Globus pallidus (tissue), 1 donor: ENCODE measurements around the gene NELL2.
"Not testable (repeated sequence)": the region's sequence is repeated elsewhere in the genome, so short reads cannot be mapped to it uniquely, and the experiment has no call there.

Experiments
- DNase-seq: peaks from one replicate; pipeline ENCODE4 v3.0.0-alpha.2; 2015; ENCODE audit warnings: low spot score

Gene NELL2

DNA sequence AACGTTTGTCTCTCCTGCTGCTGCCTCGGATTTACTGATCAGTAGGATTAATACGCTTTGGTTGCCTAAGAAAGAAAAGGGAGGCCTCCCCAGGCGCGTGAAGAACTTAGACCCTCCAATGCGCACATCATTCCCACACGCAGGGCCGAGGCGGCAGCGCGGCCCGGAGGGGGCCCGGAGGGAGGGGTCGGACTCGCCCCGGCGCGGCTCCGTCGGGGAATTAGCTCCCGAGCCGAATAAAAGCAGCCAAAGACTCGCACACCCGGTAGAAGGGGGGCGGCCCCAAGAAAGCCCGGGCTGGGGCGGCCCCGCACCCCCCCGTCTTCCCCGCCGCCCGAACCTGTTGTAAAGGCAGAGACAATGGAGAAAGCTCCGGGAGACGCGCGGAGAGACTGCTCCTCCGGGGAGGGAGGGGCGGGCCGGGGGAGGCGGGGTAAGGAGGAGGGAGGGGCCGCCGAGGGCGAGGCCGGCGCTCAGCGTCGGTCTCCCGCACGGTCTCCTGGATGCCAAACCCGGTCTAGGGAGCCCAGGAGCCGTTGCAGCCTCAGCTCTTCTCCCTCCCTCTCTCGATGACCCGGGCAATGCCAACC is at the start of gene NELL2:
NELL2 (minus strand) TSS at position 362 of the 590 bp plus-strand sequence. CDS start 446 bp downstream, outside the sequence.
- DNase-seq, result no peak

DNA sequence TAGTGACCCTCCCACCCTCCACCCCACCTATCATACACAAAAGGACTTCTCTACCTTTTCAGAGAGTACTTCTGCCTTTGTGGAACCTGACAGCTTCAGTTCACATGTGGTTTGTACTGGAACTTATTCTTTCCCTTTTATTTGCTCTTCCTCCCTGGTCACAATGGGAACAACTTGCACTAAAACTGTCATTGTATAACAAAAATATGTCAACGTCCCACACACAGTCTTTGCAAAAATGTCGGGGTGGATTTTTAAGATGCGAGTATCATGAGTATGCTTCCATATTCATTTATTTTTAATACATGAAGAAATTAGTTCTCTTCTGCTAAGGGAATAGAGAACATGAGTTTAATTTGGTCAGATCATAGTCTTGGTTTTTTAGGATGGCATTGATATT is 45.6 kb upstream of the NELL2 start:
- no peak for DNase-seq

DNA sequence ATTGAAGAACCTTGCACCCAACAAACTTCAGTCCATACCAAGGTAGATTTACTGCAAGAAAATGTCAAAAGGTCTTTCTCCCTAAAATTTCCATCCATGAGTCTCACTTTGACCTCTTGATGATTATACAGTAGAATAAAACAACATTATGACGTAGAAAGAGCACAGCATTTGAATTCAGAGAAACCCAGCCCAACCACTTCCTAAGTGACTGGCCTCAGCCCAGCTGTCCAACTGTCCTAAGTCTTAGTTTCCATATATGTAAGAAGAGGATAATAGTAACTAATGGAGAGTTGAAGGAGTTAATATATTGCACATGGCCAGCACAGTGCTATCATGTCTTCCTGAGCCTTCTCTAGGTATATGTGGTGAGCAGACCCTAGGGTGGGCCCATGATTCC is 41.0 kb upstream of the NELL2 start:
- no peak for DNase-seq

DNA sequence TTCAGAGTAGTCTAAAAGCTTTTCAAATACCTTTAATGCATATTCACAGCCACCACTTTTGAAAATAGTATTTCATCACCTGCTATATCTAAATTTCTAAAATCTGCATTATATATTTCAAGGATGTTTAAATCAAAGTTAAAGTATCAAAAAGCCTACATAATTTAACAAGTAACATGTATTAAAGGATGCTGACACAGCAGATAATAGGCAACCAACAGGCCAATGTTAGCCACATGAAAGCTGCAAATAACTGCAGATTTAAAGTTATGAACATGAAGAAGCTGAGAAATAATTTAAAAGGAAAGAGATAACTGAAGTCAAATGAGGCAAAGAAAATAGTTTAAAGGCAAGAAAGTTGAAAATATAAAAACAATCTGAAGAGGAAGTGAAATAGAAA is 39.8 kb upstream of the NELL2 start:
- no peak for DNase-seq

GRCh38 chr12:44904321-44904720 is 28.2 kb upstream of the NELL2 start:
- DNase-seq, result no peak

DNA sequence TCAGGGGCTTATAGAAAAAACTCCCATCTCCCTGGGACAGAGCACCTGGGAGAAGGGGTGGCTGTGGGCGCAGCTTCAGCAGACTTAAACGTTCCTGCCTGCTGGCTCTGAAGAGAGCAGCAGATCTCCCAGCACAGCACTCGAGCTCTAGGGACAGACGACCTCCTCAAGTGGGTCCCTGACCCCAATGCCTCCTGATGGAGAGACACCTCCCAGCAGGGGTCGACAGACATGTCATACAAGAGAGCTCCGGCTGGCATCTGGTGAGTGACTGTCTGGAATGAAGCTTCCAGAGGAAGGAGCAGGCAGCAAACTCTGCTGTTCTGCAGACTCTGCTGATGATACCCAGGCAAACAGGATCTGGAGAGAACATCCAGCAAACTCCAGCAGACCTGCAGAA is 22.0 kb upstream of the NELL2 start:
- not testable (repeated sequence) for DNase-seq

GRCh38 chr12:44889926-44890325 is 13.8 kb upstream of the NELL2 start:
- no peak for DNase-seq

GRCh38 chr12:44889162-44889561 is 13.0 kb upstream of the NELL2 start:
- no peak for DNase-seq

DNA sequence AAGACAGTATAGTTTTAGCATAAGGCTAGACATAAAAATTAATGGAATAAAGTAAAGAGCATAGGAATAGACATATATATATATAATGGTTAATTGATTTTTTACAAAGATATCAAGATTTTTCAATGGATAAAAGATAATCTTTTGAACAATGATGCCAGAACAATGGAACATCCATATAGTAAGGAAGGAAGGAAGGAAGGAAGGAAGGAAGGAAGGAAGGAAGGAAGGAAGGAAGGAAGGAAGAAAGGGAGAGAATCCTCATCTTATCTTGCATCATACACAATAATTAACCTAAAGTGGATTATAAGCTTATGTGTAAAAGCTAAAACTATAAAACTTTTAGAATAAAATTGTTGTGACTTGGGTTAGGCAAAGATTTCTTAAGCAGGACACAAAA is 9.8 kb upstream of the NELL2 start:
- no peak for DNase-seq

DNA sequence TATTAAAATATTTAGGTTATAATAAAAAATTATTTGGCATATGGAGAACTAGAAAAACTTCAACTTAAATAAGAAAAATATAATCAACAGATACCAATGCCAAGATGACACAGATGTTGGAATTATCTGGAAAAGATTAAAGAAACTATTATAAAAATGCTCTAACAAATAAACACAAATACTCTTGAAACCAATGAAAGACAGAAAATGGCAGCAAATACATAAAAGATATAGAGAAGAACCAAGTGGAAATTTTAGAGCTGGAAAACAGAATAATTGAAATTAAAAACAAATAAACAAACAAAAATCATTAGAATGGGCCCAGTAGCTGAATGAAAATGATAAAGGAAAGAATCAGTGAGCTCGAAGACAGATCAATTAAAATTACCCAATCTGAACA is 5.1 kb upstream of the NELL2 start:
- no peak for DNase-seq

- DNase-seq, result no peak
These were observed 662 bp upstream of the NELL2 start for GRCh38 chr12:44876544-44877410.

- no peak for DNase-seq
These were observed 630 bp downstream of the NELL2 start for GRCh38 chr12:44875417-44875953.

DNA sequence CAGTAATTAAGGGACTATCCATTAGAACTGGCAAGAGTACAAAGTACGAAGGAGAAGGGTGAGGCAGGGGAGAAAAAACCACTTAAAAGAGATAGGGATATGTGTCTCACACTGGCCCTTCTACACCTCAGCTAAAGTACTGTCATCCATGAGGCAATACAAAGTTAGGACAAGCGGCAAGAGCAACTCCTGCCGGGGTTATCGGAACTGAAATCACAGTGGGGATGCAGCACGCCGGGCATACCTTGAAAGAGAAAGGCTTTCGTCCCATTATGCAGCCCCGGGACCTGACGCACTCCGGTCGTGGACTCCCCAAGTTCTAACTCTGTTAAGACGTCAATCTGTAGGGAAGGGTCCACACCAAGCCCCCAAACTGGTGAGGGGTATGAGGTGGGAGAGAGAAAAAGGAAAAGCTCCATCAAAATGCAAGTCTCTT is 1.1 kb downstream of the NELL2 start:
- DNase-seq, result no peak

GRCh38 chr12:44873898-44874297 is 2.2 kb downstream of the NELL2 start:
- no peak for DNase-seq

GRCh38 chr12:44869503-44869902 is 6.6 kb downstream of the NELL2 start:
- DNase-seq, result no peak

DNA sequence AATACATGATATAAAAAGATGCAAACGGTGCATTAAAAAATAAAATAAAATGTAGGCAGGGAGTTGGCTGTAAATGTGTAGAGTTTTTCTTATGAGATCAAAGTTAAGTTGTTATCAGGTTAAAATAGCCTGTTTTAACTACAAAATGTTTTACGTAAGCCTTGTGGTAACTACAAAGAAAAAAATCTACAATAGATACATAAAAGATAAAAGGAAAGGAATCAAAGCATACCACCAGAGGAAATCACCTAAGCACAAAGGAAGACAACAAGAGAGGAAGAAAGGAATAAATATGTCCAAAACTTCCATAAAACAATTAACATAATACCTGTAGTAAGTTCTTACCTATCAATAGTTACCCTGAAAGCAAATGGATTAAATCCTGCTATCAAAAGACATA is 12.2 kb downstream of the NELL2 start:
- no peak for DNase-seq

DNA sequence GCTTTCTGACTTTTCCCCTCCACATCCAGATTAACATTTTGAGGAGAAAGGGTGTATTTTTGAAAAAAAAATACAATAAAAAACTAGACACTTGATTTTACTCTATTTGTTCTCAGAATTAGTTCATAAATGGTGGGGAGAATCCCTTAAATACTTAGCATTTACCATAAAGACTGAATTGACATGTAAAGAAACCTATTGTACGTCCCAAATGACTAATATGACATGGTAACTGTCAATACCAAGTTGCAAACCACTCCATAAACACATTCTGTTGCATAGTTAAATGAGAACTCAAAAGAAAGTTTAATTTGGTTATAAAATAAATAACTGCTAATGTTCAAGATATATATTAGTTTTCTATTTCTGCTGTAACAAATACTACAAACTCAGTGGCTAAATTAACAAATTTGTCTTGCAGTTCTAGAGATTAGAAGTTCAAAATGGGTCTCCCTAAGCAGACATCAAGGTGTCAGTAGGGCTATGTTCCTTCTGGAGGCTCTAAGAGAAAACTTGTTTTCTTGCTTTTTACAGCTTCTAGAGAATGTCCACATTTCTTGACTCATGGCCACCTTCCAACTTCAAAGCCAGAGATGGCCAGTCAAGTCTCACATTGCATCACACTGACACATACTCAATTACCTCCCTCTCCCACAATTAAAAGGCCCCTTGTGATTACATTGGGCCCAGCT is 16.0 kb downstream of the NELL2 start:
- no peak for DNase-seq

GRCh38 chr12:44858226-44858855 is 17.8 kb downstream of the NELL2 start:
- DNase-seq, result no peak

- DNase-seq, result no peak
These were observed 23.6 kb downstream of the NELL2 start for GRCh38 chr12:44852483-44852882.

- no peak for DNase-seq
These were observed 24.5 kb downstream of the NELL2 start for GRCh38 chr12:44851586-44851985.

DNA sequence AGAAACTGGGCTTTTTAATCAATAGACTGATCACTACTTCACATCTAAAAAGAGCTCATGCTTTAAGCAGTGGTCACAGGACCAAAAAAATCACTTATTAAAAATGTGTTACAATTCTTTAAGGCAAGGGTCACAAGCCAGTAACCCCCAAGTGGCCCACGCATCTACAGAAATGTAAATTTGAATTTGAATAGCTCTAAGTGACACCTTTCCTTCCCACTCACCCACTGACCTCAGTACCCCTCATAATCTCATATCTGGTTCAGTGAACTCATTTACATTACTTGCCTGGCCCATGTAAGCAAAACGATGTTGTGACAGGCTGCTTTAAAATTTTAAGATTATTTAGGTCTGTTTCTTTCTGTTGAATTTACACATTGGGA is 27.4 kb downstream of the NELL2 start:
- no peak for DNase-seq
